GM19239 (cell line): Measurements from ENCODE around the gene ZNF195.
"Not testable (repeated sequence)": the region's sequence is repeated elsewhere in the genome, so short reads cannot be mapped to it uniquely, and the experiment has no call there.

Experiments
- DNase-seq: peaks from one replicate; pipeline ENCODE4 v3.0.0; 2011; ENCODE audit warnings: low spot score; ENCODE audit not compliant: insufficient read length
- FAIRE-seq: peaks from 2 replicates; lab custom pipeline; 2011; peaks lifted over from hg19 to GRCh38; lab: Jason Lieb, UNC

Gene ZNF195

DNA sequence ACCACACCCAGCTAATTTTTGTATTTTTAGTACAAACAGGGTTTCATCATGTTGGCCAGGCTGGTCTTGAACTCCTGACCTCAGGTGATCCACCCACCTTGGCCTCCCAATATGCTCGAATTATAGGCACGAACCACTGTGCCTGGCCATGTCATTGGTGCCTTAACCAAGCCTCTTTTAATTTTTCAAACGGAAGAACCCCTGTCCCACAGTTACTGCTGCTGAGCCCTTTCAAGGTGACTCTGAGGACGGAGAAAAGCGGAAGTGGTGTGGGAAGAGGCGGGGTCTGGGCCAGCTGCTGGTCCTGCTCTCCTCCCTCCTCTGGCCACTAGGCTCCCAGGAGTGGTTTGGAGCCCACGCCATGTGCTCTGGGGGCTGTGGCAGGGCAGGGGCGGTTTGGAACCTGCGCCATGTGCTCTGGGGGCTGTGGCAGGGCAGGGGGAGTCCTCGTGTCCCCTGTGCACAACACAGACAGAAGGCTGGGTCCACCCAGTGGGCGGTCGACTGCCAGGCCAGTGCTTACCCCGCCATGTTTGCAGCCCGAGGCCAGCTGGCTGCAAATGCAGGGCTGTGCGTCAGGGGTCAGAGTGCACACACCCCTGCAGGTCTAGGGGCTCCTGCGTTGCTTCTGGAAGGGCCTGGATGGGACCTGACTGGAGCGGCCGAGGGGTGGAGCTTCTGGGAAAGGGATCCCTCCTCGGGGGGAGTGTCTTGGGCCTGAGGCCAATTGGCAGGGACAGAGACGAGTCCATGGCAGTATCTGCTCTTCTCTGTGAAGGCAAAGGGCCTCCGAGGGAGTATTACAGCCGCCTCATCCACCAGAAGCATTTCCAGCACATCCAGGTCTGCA lies 25.4 kb upstream of the ZNF195 start:
- DNase-seq, result not testable (repeated sequence)

DNA sequence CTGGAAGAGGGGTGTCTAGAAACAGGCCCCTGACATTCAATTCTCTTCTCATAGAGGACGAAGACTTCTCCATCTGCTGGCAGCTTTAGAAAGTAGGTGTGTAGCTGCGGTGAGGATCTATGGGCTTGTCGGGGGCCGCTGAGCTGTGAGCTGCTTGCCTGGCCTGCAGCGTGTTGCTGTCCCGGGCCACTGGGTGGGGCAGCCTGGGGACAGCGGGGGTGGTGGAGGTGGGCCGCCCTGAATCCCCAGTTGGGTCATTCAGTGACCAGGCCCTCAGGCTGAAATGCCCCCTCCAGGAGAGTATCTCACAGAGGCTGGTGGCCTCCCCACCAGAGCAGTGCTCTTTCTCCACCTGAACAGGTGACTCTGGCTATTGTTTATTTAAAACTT lies 23.9 kb upstream of the ZNF195 start:
- not testable (repeated sequence) for FAIRE-seq, DNase-seq

More for the DNA sequence above, 25.4 kb upstream of the ZNF195 start:
- not testable (repeated sequence) for FAIRE-seq

DNA sequence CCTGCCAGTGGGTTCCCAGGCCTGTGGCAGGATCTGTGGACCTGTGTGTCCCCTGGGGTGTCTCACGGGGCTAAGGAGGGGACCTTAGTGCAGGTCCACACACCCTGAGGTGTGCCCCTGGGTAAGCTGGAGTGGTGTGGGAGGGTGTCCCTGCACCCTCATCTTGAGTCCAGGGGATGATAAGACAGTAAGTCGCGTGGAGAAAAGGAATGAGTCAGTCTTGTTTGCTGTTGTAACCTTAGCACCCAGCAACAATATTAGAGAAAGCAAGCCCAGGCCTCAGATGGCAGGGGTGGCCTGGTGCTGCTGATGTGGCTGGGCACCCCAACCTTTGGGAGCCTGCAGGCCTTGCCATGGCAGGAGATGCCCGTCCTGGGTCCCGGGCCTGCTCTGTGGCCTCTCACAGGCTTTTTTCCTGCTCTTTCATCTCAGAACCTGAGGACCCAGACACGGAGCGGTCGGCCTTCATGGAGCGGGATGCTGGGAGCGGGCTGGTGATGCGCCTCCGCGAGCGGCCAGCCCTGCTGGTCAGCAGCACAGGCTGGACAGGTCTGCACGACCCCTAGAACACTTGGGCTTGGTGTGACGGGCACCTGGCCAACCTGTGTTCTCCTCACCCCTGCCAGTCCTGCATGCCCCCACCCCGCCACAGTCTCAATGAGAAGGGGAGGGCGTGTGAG lies 23.4 kb upstream of the ZNF195 start:
- FAIRE-seq, DNase-seq: not testable (repeated sequence)

DNA sequence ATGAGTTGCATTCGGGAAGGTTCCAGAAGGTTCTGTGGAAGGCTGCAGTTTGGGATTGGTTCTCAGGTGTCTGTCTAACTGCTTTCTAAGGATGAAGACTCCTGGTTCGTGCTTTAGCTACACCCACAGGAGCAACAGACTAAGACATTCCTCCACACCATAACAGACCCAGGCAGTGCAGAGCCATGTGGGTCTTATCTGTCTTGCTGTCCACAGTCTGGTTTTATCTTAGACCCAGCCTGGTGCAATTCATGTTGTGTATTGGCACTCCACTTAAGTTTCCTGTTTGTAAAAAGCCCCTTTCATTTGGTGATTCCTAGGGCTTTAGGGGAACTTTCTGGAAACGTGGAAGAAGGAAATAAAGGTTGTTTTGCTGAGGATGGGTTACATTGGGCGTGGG lies 22.1 kb upstream of the ZNF195 start:
- not testable (repeated sequence) for FAIRE-seq, DNase-seq

DNA sequence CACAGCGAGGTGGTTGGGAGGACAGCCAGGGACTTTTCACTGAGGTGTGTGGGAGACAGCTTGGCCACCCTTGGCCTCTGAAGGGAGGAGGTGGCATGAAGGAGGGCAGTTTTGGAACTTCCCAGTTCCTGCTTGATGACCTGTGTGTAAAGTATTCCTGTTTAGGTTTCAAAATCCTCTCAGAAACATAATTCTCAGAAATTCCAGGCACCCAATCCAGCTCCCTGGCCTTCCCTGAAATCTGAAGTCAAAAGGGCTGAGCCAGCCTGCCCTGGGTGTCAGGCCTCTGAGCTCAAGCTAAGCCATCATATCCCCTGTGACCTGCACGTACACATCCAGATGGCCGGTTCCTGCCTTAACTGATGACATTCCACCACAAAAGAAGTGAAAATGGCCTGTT lies 19.6 kb upstream of the ZNF195 start:
- DNase-seq, FAIRE-seq: not testable (repeated sequence)

DNA sequence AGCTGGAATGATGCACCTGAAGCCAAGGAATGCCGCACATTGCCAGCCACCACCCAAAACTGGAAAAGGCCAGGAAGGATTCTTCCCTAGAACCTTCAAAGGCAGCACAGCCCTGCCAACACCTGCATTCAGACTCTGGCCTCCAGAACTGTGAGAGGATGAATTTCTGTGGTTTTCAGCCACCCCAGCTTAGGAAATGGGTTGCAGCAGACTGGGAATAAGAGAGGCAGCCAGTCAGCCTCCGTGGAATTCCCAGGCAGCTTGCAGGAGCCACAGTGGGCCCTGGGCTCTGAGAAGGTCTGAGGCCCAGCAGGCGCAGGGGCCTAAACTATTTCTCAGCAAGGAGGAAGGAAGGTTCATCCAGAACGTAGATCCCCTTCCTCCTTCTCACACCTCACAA lies 19.2 kb upstream of the ZNF195 start:
- FAIRE-seq, DNase-seq: not testable (repeated sequence)

DNA sequence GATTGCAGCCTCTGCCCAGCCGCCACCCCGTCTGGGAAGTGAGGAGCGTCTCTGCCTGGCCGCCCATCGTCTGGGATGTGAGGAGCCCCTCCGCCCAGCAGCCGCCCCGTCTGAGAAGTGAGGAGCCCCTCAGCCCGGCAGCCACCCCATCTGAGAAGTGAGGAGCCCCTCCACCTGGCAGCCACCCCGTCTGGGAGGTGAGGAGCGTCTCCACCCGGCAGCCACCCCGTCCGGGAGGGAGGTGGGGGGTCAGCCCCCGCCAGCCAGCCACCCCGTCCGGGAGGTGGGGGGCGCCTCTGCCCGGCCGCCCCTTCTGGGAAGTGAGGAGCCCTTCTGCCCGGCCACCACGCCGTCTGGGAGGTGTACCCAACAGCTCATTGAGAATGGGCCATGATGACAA lies 18.3 kb upstream of the ZNF195 start:
- FAIRE-seq, DNase-seq: not testable (repeated sequence)

DNA sequence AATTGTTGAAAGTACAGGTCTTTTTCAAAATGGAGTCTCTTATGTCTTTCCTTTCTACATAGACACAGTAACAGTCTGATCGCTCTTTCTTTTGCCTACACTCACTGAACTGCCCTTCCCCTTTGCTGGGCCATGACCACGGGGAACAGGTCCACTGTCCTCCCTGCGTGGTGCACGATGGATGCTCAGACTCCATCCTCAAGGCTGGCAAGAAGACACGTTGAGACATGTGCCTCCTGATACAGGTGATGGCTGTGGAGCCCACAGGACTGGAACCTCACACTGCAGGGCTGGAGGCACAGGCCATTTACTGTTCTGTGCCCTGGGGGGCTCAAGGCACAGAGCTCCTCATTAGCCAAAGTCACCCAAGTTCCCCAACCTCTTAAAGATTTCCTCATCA lies 16.5 kb upstream of the ZNF195 start:
- not testable (repeated sequence) for DNase-seq, FAIRE-seq

DNA sequence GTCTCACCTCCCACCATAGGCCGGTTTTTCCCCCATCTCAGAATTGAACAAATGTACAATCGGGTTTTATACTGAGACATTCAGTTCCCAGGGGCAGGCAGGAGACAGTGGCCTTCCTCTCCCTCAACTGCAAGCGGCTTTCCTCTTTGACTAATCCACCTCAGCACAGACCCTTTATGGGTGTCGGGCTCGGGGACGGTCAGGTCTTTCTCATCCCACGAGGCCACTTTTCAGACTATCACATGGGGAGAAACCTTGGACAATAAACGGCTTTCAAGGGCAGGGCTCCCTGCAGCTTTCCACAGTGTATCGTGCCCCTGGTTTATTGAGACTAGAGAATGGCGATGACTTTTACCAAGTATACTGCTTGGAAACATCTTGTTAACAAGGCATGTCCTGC lies 16.0 kb upstream of the ZNF195 start:
- DNase-seq, FAIRE-seq: not testable (repeated sequence)

DNA sequence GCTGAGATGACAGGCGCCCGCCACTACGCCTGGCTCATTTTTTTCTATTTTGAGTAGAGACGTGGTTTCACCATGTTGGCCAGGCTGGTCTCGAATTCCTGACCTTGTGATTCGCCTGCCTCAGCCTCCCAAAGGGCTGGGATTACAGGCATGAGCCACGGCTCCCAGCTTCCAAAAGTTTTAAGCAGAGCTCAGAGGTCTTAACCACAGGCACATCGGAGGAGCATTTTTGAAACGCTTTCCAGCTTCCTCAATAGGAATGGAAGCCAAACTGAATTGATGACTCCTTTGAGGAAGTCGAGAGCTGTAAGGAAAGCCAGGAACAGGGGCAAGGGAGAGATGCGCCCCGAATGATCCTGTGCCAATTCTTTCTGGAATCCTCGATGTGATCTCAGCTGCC lies 14.5 kb upstream of the ZNF195 start:
- FAIRE-seq, DNase-seq: not testable (repeated sequence)

DNA sequence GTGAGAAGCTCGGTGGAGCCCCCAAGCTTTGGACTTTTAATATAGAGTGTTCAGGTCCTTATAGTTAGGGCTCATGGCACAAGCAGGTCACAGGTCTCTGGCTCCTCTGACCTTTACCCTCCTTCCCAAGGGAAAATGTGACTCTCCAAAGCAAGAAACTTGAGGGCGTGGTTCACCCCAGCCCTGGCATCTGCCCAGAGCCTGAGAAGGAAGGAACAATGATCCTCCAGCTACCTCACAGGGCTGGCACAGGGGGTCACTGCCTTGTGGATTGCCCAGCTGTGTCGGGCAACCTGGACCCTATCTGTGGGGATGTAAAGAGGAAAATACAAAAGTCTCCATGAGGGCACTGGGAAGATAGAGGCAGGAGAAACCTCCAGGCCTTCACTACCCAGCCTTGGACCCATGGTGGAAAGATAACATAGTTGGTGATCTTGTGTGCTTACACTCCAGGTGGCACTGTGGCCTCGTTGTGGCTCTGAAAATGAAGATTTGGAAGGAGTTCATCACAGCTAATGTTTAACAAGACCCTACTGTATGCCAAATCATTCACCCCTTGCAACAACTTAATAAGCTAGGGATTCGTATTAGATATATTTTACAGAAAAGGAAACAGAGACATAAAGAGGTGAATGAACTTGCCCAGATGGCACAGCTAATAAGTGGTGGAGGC lies 3.8 kb upstream of the ZNF195 start:
- no peak for DNase-seq
- FAIRE-seq, result no peak

DNA sequence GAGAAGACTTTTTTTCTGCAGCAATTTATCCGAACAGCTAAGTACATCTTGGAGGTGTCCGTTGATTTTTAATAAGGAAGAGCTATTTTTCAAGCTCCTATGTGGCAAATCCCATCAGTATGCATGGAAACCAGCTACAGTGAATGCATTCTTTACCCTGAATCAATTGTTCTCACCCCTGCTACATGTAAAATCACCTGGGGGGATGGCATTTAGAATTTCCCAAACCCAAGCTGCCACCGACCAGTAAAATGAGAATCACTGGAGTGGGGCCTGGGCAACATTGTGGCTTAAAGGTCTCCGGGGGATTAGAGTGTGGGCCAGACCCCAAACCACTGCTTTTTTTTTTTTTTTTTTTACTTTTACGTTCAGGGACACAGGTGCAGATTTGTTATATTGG lies 2.8 kb upstream of the ZNF195 start:
- DNase-seq, result no peak
- FAIRE-seq, result no peak

DNA sequence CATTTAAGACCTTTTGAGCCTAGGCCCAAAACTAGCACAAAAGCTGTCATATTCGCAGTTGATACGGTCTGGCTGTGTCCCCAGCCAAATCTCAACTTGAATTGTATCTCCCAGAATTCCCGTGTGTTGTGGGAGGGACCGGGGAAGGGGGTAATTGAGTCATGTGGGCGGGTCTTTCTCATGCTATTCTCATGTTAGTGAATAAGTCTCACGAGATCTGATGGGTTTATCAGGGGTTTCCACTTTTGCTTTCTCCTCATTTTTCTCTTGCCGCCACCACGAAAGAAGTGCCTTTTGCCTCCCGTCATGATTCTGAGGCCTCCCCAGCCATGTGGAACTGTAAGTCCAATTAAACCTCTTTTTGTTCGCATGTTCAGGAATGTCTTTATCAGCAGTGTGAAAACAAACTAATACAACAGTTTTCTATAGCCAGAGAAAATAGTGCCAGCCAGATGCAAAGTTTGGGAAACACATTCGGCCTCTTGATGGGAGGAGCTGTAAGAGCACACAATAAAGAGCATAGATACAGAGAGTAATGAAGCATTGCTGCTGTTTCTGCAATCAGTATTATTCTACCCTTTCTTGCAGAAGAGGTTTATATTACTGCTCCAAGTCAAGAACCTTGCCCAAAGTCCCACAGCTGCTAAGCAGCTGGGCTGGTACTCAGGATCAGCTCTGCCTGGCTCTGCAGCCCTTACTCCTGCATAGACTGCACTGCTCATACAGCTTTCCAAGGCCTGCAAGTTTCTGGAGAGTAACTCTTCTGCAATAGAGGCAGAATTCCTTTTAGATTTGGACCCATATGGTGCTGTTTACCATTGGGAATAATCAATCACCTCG lies 2.0 kb upstream of the ZNF195 start:
- FAIRE-seq (no peak), DNase-seq (no peak)

DNA sequence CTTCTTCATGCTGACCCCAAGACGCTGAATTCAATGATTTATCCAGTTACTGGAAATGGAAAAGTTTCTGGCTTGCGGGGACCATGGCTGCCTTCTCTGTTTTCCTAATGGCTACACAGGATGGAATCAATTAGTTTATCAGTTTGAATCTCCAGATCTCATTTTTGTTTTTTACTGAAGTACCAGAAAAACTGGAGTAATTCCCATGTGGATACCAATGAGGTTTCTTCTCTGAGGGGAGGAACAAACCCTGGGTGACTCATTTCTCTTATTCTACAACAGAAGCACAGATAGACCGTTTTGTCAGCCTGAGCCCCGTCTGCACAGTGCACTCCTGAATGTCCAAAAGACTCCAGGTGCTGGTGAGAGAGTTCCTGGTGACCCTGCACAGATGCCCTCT lies 3.4 kb downstream of the ZNF195 start:
- DNase-seq (no peak), FAIRE-seq (no peak)

DNA sequence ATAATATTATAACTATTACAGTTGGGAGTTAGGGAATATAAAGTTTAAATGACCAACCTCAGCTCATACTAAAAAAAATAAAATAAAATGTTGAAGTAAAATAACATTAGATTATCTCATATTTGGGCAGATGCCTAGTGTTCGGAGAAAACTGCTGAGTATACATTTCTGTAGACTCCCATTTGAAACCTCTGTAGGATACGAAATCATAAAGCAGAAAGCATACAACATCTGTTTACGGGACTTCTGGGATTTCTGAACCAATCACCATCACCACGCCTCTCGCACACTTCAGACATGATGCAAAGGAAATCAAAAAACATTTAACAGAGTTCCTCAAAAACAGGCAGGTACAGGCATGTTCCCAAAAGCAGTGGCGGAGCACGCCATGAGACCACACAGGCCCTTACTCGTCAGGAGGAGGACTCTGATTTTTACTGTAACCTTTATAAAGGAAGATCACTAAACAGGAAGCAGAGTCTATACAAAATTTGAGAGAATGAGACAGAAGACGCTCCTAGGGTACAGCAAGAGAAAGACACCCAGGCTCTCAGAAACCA lies 8.6 kb downstream of the ZNF195 start:
- DNase-seq (no peak), FAIRE-seq (no peak)

DNA sequence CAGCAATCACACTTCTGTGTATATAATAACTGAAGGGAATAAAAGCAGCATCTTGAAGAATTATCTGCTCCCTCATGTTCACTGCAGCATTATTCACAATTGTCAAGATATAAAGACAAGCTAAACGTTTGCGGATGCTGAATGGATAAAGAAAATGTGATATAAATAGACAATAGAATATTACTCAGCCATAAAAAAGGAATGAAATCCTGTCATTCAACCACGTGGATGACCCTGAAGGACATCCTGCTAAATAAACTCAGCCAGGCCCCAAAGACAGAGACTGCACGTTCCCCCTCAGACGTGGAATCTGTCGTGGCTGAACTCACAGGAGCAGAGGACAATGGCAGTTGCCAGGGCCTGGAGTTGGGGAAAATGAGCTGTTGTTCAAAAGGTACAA lies 9.6 kb downstream of the ZNF195 start:
- DNase-seq, result no peak

DNA sequence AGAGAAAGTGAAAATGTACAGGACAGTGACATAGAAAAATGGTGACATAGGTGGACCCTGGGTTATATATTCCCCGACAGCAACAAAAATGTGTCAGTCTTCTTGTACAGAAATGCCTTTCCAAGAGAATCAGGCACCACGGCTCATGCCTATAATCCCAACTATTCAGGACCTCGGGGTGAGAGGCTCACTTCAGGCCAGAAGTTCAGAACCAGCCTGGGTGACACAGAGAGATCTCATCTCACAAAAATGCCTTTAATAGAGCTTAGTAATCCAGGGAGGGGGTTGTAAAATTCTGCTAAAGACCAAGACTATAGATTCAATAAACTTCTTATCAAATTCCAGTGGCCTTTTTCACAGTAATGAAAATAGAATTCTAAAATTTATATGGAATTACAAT lies 10.7 kb downstream of the ZNF195 start:
- DNase-seq (no peak), FAIRE-seq (no peak)

More for the DNA sequence above, 9.6 kb downstream of the ZNF195 start:
- FAIRE-seq, result no peak

DNA sequence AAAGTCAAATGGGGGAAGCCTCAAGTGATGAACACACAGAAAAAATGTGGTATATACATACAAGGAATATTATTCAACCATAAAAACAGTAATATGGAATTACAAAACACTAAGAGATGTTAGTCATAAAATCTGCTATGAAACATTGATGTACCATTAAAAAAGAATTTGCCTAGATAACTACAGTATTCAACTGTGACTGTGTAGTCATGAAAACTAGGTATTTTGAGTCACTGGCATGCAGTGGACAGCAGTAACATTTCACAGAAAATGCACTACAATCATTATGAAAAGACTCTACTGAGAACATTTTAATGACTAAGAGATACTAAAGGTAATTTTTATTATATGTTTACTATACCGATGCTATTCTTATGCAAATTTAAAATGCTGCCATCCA lies 11.7 kb downstream of the ZNF195 start:
- no peak for FAIRE-seq

DNA sequence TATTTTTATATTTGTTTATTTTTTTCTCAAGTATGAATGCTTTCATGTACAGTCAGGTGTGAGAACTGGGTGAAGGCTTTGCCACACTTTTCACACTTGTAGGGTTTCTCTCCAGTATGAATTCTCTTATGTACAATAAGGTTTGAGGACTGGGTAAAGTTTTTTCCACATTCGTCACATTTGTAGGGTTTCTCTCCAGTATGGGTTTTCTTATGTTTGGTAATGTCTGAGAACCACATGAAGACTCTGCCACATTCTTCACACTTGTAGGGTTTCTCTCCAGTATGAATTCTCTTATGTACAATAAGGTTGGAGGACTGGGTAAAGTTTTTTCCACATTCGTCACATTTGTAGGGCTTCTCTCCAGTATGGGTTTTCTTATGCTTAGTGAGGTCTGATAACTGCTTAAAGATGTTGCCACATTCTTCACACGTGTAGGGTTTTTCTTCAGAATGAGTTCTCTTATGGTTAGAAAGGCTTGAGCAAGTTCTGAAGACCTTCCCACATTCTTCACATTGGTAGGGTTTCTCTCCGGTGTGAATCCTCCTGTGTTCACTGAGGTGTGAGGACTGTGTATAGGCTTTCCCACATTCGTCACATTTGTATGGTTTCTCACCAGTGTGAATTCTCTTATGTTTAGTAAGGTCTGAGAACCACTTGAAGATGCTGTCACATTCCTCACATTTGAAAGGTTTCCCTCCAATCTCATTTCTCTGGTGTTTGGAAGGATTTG lies 19.7 kb downstream of the ZNF195 start:
- no peak for FAIRE-seq

More for the DNA sequence above, 11.7 kb downstream of the ZNF195 start:
- DNase-seq, result no peak

More for the DNA sequence above, 19.7 kb downstream of the ZNF195 start:
- no peak for DNase-seq
